GM23248 (cell line): ENCODE results near the gene PTCD3. TPM values are rescaled to one million over a fixed set of nuclear protein-coding genes. Genes with fewer than 3 reads are reported as not detected.

Experiments
- DNase-seq: peaks from one replicate; pipeline ENCODE4 v3.0.0-alpha.2; 2015
- H2AFZ ChIP-seq: fragments of 200-600 bp; sonication (generic); 2 replicates; pipeline ENCODE4 v1.6.1; 2016; ENCODE audit warnings: antibody characterized with exemption
- H3F3A ChIP-seq: fragments of 200-600 bp; sonication (generic); 2 replicates; pipeline ENCODE4 v1.6.1; 2016; ENCODE audit warnings: mild to moderate bottlenecking, antibody characterized with exemption, mixed run types; ENCODE audit not compliant: insufficient read depth
- H3K27ac ChIP-seq: fragments of 200-600 bp; sonication (generic); 2 replicates; pipeline ENCODE4 v1.5.1; 2016; ENCODE audit warnings: mild to moderate bottlenecking
- H3K27me3 ChIP-seq: fragments of 200-600 bp; sonication (generic); replicated peaks from 2 replicates; pipeline ENCODE4 v1.6.1; 2016; ENCODE audit warnings: mild to moderate bottlenecking; ENCODE audit not compliant: insufficient read depth
- H3K36me3 ChIP-seq: fragments of 200-600 bp; sonication (generic); 2 replicates; pipeline ENCODE4 v1.6.1; 2016; ENCODE audit warnings: low read depth, mild to moderate bottlenecking
- H3K4me1 ChIP-seq: fragments of 200-600 bp; sonication (generic); 2 replicates; pipeline ENCODE4 v1.6.1; 2016; ENCODE audit warnings: mild to moderate bottlenecking; ENCODE audit not compliant: insufficient read depth
- H3K4me2 ChIP-seq: fragments of 200-600 bp; sonication (generic); one replicate; pipeline ENCODE4 v1.6.1; 2016; ENCODE audit warnings: mild to moderate bottlenecking; ENCODE audit not compliant: unreplicated experiment
- H3K4me3 ChIP-seq: fragments of 200-600 bp; sonication (generic); 2 replicates; pipeline ENCODE4 v1.5.1; 2016; ENCODE audit warnings: mild to moderate bottlenecking
- H3K79me2 ChIP-seq: fragments of 200-600 bp; sonication (generic); 2 replicates; pipeline ENCODE4 v1.6.1; 2016; ENCODE audit warnings: mild to moderate bottlenecking; ENCODE audit not compliant: insufficient read depth
- H3K9ac ChIP-seq: fragments of 200-600 bp; sonication (generic); 2 replicates; pipeline ENCODE4 v1.6.1; 2016; ENCODE audit warnings: mild to moderate bottlenecking
- H3K9me2 ChIP-seq: fragments of 200-600 bp; sonication (generic); 2 replicates; pipeline ENCODE4 v1.6.1; 2016; ENCODE audit warnings: mixed run types, mild to moderate bottlenecking, moderate library complexity; ENCODE audit not compliant: insufficient read depth
- H3K9me3 ChIP-seq: fragments of 200-600 bp; sonication (generic); one replicate; pipeline ENCODE4 v1.6.1; 2017; ENCODE audit warnings: low read depth
- H4K20me1 ChIP-seq: fragments of 200-600 bp; sonication (generic); 2 replicates; pipeline ENCODE4 v1.6.0; 2016; ENCODE audit not compliant: insufficient read depth
- EZH2 ChIP-seq: fragments of 200-600 bp; sonication (generic); IDR thresholded peaks from 2 replicates; pipeline ENCODE4 v1.6.1; 2018; ENCODE audit warnings: antibody characterized with exemption, mild to moderate bottlenecking; ENCODE audit not compliant: insufficient read depth, poor library complexity, severe bottlenecking
- EZH2phosphoT487 ChIP-seq: fragments of 200-600 bp; sonication (generic); IDR thresholded peaks from 2 replicates; pipeline ENCODE4 v1.6.1; 2018; ENCODE audit warnings: antibody characterized with exemption, moderate library complexity, mild to moderate bottlenecking, low read depth; ENCODE audit not compliant: insufficient read depth
- WGBS, 2 experiments: methylation state at CpG; one replicate each; pipeline ENCODE4 v1.1.6; 2015 to 2017; ENCODE audit warnings: low lambda C conversion rate in 2 of 2, low coverage in 1 of 2; ENCODE audit errors: missing lambda C conversion rate in 2 of 2; 5-methylcytosine and 5-hydroxymethylcytosine counted together
- in situ Hi-C: fragments of 300-500 bp; cut with MboI; formaldehyde crosslinking; loops from 2 replicates; pipeline ENCODE4 v1.15.0; 2020
- polyA plus RNA-seq: library from polyadenylated mRNA; unstranded; fragments of >200 nt; fragmentation: Nextera tagmentation; extraction: Ambion mirVana; gene quantifications from 2 replicates; pipeline ENCODE4 v1.2.1, GENCODE V29; 2016
- total RNA-seq: library from RNA; depleted of rRNA; stranded (reverse); fragments of >200 nt; shearing (Covaris generic); gene quantifications from 2 replicates; pipeline ENCODE4 v1.2.3, GENCODE V29; 2014

PTCD3 gene
- total and polyA plus RNA-seq, 2 experiments from 2014 or later = 63.5 to 65.4 TPM

GRCh38 chr2:86118130-86118529 is 12.1 kb downstream of the PTCD3 start:
- no peak overlapping the region for H3K4me2 ChIP-seq
- peaks cover 17% of the 10 kb centered on the region for H3F3A ChIP-seq
- no peak for DNase-seq
- no peak overlapping the region for H3K27ac ChIP-seq
- in situ Hi-C loops = no loop called here
- 96 to 98% methylated on average over 2 of the region's 2 CpGs for WGBS, 2 experiments
- H3K4me3 ChIP-seq = no peak overlapping the region
- H3K27me3 ChIP-seq = no peaks in the 10 kb centered on the region
- H3K9ac ChIP-seq = no peak overlapping the region
- H4K20me1 ChIP-seq = no peaks in the 10 kb centered on the region
- H2AFZ ChIP-seq = no peak overlapping the region
- TF ChIP-seq EZH2 = no peak
- TF ChIP-seq EZH2phosphoT487 = no peak
- H3K9me3 ChIP-seq = no peaks in the 10 kb centered on the region
- peaks cover 17% of the 10 kb centered on the region for H3K4me1 ChIP-seq
- peaks cover 63% of the 10 kb centered on the region for H3K36me3 ChIP-seq
- no peaks in the 10 kb centered on the region for H3K9me2 ChIP-seq
- H3K79me2 ChIP-seq = peaks cover 50% of the 10 kb centered on the region

- Histone ChIP-seq H3K9ac (no peak overlapping the region), H3K27me3 (no peaks in the 10 kb centered on the region), H3K9me2 (no peaks in the 10 kb centered on the region), H3K27ac (no peak overlapping the region), H3K9me3 (no peaks in the 10 kb centered on the region), H3K36me3 (peaks cover 85% of the 10 kb centered on the region), H3K4me2 (no peak overlapping the region), H2AFZ (no peak overlapping the region), H3K4me1 (no peaks in the 10 kb centered on the region), H3F3A (no peaks in the 10 kb centered on the region), H3K79me2 (peaks cover 15% of the 10 kb centered on the region; the same call in 1 of the 2 replicates), H4K20me1 (no peaks in the 10 kb centered on the region), H3K4me3 (no peak overlapping the region)
- 78% methylated on average over 5 of the region's 5 CpGs for WGBS, 2 experiments
- DNase-seq = no peak
- no peak for TF ChIP-seq EZH2phosphoT487
- TF ChIP-seq EZH2 = no peak
- in situ Hi-C loops = no loop called here
Measured at GRCh38 chr2:86123328-86123925, 17.4 kb downstream of the PTCD3 start.

GRCh38 chr2:86124683-86125082 is 18.6 kb downstream of the PTCD3 start:
- H3K27ac ChIP-seq = no peak overlapping the region
- no peak overlapping the region for H2AFZ ChIP-seq
- DNase-seq = no peak
- no peak overlapping the region for H3K4me3 ChIP-seq
- no peaks in the 10 kb centered on the region for H3K9me3 ChIP-seq
- H3K4me1 ChIP-seq = no peaks in the 10 kb centered on the region
- H4K20me1 ChIP-seq = no peaks in the 10 kb centered on the region
- in situ Hi-C loops = no loop called here
- TF ChIP-seq EZH2phosphoT487 (no peak), EZH2 (no peak)
- H3K27me3 ChIP-seq = no peaks in the 10 kb centered on the region
- H3F3A ChIP-seq = no peaks in the 10 kb centered on the region
- no peak overlapping the region for H3K9ac ChIP-seq
- H3K9me2 ChIP-seq = no peaks in the 10 kb centered on the region
- H3K36me3 ChIP-seq = peaks cover 80% of the 10 kb centered on the region
- H3K4me2 ChIP-seq = no peak overlapping the region
- 80 to 84% methylated on average over 5 of the region's 5 CpGs for WGBS, 2 experiments
- peaks cover 15% of the 10 kb centered on the region; the same call in 1 of the 2 replicates for H3K79me2 ChIP-seq

GRCh38 chr2:86134709-86135108 is 28.7 kb downstream of the PTCD3 start:
- H3K27me3 ChIP-seq = no peaks in the 10 kb centered on the region
- H3K4me3 ChIP-seq = no peak overlapping the region
- H3K4me2 ChIP-seq = no peak overlapping the region
- H3K79me2 ChIP-seq = no peaks in the 10 kb centered on the region
- in situ Hi-C loops = no loop called here
- H2AFZ ChIP-seq = no peak overlapping the region
- no peak for DNase-seq
- H3F3A ChIP-seq = peaks cover 24% of the 10 kb centered on the region
- H3K9me2 ChIP-seq = no peaks in the 10 kb centered on the region
- no peaks in the 10 kb centered on the region for H3K4me1 ChIP-seq
- H3K9me3 ChIP-seq = no peaks in the 10 kb centered on the region
- H3K36me3 ChIP-seq = peaks cover 94% of the 10 kb centered on the region
- no peak for TF ChIP-seq EZH2phosphoT487
- TF ChIP-seq EZH2 = no peak
- WGBS, 2 experiments = 98 to 99% methylated on average over 4 of the region's 4 CpGs
- no peaks in the 10 kb centered on the region for H4K20me1 ChIP-seq
- H3K27ac ChIP-seq = no peak overlapping the region
- no peak overlapping the region for H3K9ac ChIP-seq
